Activated CD8-positive, alpha-beta memory T cell treated with anti-CD3 and anti-CD28 coated beads for 36 hours (primary cell): Measurements from ENCODE around the gene BORCS6. TPM values are rescaled to one million over a fixed set of nuclear protein-coding genes. Genes with fewer than 3 reads are reported as not detected.

Experiments
- CTCF ChIA-PET: fragments of 350-600 bp; sonication (Branson Sonifier 250); formaldehyde crosslinking; loops from one replicate; lab custom pipeline; 2021; ENCODE audit warnings: antibody characterized with exemption; lab: Charles Lee
- POLR2A ChIA-PET: fragments of 350-600 bp; sonication (Branson Sonifier 250); formaldehyde crosslinking; loops from one replicate; lab custom pipeline; 2021; ENCODE audit warnings: antibody characterized with exemption; lab: Charles Lee
- total RNA-seq, 2 experiments: library from RNA; stranded (reverse); gene quantifications; one replicate each; pipeline ENCODE4 v1.2.3, GENCODE V29; 2021

The BORCS6 gene
- total RNA-seq, 2 experiments from 2014 or later = 6.6 to 7.0 TPM

- POLR2A ChIA-PET = interaction anchor here (0.5 to 5.0 kb wide), 8 partner anchors 8 to 131 kb away, joined by 3 to 56 read pairs (median 4); partner anchors contain the start of genes PER1, SLC25A35 and TMEM107
- CTCF ChIA-PET = interaction anchor here (0.8 to 1.6 kb wide), 8 partner anchors 9 to 46 kb away, joined by 3 to 8 read pairs (median 3); partner anchors contain the start of gene AURKB
Observed at GRCh38 chr17:8163978-8164814, 25.8 kb downstream of the BORCS6 start.

DNA sequence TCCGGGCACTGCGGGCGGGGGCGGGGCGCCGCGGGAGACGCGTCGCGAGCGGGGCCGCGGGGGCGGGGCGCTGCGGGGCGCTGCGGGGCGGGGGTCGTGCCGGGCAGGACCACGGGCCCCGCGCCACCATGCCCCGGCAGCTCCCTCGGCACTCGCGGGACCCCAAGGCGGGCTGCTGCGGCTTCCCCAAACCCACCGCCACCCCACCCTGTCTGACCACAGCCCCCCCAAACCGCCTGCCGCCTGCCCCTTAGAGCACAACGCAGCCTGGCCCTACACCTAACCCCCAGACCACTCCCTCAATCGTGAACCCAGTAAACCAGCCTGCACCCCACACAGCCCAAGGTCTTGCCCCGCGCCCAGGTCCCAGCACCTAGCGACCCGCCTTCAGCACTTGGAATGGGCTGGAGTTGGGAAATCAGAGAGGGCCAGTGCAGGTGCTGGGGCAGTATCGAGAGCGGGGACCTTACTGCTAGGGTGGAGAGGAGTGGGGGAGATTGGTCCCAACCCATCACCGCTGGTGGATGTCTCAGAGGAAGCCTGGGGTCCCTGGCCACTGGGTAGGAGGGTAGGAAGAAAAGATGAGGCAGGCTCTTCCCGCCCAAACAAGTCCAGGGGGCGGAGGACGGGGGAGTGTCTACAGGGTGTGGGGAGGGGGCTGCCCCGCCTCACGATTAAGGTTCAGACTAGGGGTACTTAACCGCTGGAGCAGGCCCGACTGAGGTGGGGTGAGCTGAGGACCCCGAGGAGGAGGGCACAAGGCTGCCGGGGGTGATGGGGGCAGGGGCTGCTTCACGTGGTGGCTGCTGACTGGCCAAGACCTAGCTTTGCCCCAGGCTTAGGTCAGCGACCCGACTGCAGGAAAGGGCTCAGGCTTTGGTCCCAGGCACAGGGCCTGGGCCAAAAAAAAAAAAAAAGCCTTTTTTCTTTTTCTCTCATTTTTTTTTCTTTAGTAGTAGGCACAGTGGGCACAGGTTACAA, 26.7 kb downstream of the BORCS6 start:
- ChIA-PET POLR2A (interaction anchor here (0.9 to 5.0 kb wide), 6 partner anchors 10 to 132 kb away, joined by 3 to 56 read pairs (median 7); partner anchors contain the start of genes PER1, SLC25A35 and TMEM107), CTCF (interaction anchor here (0.8 to 1.8 kb wide), 9 partner anchors 8 to 47 kb away, joined by 3 to 8 read pairs (median 3); partner anchors contain the start of gene AURKB)

- ChIA-PET POLR2A (interaction anchor here (5.0 kb wide), 1 partner anchor 11 kb away, joined by 56 read pairs; no protein-coding TSS in a partner anchor), CTCF (interaction anchor here (1.8 to 4.9 kb wide), 2 partner anchors 24 to 43 kb away, joined by 4 to 28 read pairs; no protein-coding TSS in a partner anchor)
Observed at GRCh38 chr17:8162233-8162996, 27.6 kb downstream of the BORCS6 start, which contains the start of gene VAMP2. TSS of gene VAMP2 (minus strand) at chr17:8162948. CDS start at chr17:8162879, 69 bp downstream.

- CTCF ChIA-PET = interaction anchor here (0.6 to 4.9 kb wide), 5 partner anchors 12 to 87 kb away, joined by 3 to 28 read pairs (median 4); partner anchors contain the start of gene PFAS
- POLR2A ChIA-PET = interaction anchor here (5.0 kb wide), 1 partner anchor 12 kb away, joined by 56 read pairs; no protein-coding TSS in a partner anchor
Observed at GRCh38 chr17:8161289-8162232, 28.4 kb downstream of the BORCS6 start.

DNA sequence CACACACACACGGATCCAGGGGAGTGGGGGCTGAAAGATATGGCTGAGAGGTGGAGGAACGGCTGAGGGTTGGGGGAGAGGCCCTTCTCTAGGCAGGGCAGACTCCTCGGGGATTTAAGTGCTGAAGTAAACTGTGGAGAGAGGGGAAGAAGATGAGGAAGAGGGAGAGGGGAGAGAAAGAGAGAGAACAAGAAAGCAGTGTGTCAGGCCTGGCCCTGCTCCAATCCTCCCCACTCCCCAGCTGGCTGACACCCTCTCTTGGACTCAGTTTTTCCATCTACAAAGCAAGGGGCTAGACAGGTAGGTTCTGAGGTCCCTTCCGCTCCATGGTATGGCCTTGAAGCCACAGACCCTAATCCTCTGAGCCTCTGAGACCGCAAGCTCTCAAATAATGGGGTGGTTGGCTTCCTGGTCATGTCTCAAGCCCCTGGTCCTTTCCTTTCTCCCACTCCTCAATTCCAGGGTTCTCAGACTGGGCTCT, 29.2 kb downstream of the BORCS6 start:
- CTCF ChIA-PET = interaction anchor here (0.6 to 4.9 kb wide), 6 partner anchors 9 to 88 kb away, joined by 3 to 28 read pairs (median 4); partner anchors contain the start of gene PFAS

DNA sequence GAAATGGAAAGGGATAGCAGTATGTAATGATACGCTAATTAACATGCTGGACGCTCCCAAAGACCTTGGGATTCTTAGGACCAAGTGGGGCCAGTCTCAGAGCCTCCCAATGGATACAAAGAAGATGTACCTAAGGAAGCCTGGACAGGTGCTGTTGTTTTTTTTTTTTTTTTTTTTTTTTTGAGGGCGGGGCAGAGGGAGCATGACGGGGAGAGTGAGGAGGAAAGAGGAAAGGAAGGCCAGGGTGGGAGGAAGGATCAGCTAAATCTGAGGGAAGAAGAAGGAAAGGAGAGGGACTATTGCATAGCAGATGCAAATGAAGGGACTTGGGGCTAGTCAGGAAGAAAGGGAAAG, 29.8 kb downstream of the BORCS6 start:
- POLR2A ChIA-PET = interaction anchor here (5.0 kb wide), 1 partner anchor 13 kb away, joined by 56 read pairs; no protein-coding TSS in a partner anchor
- CTCF ChIA-PET = interaction anchor here (1.0 to 4.9 kb wide), 5 partner anchors 10 to 41 kb away, joined by 3 to 28 read pairs (median 4); no protein-coding TSS in a partner anchor

More for the DNA sequence above, 29.2 kb downstream of the BORCS6 start:
- POLR2A ChIA-PET = interaction anchor here (5.0 kb wide), 1 partner anchor 13 kb away, joined by 56 read pairs; no protein-coding TSS in a partner anchor

GRCh38 chr17:8159459-8160223, 30.3 kb downstream of the BORCS6 start:
- CTCF ChIA-PET = interaction anchor here (1.0 to 4.9 kb wide), 9 partner anchors 9 to 80 kb away, joined by 3 to 28 read pairs (median 6); partner anchors contain the start of gene ALOXE3

GRCh38 chr17:8159032-8159400, 31.0 kb downstream of the BORCS6 start:
- CTCF ChIA-PET = interaction anchor here (1.3 to 4.9 kb wide), 9 partner anchors 9 to 132 kb away, joined by 3 to 28 read pairs (median 8); partner anchors contain the start of gene ALOXE3
- POLR2A ChIA-PET = interaction anchor here (2.4 kb wide), 1 partner anchor 14 kb away, joined by 14 read pairs; no protein-coding TSS in a partner anchor

More at GRCh38 chr17:8159459-8160223, 30.3 kb downstream of the BORCS6 start:
- POLR2A ChIA-PET = interaction anchor here (2.4 to 5.0 kb wide), 2 partner anchors 14 kb away, joined by 14 to 56 read pairs; no protein-coding TSS in a partner anchor

GRCh38 chr17:8158267-8159031, 31.5 kb downstream of the BORCS6 start:
- ChIA-PET POLR2A (interaction anchor here (0.7 to 2.4 kb wide), 2 partner anchors 15 to 33 kb away, joined by 3 to 14 read pairs; no protein-coding TSS in a partner anchor), CTCF (interaction anchor here (0.9 to 4.9 kb wide), 11 partner anchors 8 to 133 kb away, joined by 3 to 28 read pairs (median 6); partner anchors contain the start of gene ALOXE3)

DNA sequence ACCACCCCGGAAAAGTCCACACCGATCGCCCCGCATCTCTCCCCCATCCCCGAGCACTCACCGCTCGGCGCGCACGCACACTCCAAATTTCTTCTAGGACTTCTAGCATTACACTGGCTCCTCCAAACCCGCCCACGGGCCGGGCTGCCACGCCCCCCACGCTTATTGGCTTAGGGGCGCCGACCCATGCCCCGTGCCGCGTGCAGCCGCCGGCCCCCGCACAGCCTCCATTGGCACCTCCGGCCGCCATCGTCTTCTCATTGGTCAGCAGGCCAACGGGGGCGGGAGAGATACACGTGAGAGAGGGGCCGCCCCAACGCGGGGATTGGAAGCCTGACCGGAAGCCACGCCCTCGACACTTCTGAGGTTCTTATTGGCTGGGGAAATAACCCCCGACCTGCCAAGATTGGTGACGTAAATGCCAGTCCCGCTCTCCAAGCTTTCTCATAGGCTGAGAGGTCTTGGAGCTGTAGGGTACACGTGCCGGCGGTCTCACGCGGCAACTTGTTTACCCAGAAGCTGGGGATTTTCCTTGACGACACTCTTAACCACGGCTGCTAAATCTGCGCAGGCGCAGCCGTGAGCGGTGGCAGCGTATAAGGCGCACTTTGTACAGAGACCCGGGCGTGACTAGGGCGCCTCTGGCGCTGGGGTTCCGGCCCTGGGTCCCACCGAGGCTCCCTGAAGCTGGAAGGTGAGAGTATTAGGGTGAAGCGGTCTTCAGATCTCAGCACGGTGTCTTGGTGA, 33.6 kb downstream of the BORCS6 start:
- CTCF ChIA-PET = interaction anchor here (0.6 to 4.9 kb wide), 9 partner anchors 8 to 66 kb away, joined by 3 to 27 read pairs (median 5); partner anchors contain the start of gene ALOXE3
- POLR2A ChIA-PET = interaction anchor here (0.5 to 4.1 kb wide), 9 partner anchors 8 to 92 kb away, joined by 3 to 31 read pairs (median 4); partner anchors contain the start of genes CTC1 and HES7

DNA sequence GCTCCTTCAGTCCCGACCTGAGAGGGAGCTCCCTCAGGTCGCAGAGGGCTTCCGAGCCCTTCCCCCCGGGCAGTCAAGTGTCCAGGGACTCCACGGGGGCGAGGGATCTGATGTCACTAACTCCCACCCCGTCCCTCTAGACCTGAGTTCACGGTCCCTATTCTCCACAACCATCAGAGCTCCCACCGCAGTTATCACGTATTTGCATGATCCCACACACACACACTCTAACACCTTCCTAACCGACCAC, 34.1 kb downstream of the BORCS6 start:
- ChIA-PET CTCF (interaction anchor here (0.6 to 4.9 kb wide), 7 partner anchors 8 to 63 kb away, joined by 3 to 27 read pairs (median 5); partner anchors contain the start of gene ALOXE3), POLR2A (interaction anchor here (0.5 to 4.1 kb wide), 6 partner anchors 8 to 65 kb away, joined by 3 to 31 read pairs (median 4); partner anchors contain the start of gene HES7)

- ChIA-PET CTCF (interaction anchor here (0.6 to 4.9 kb wide), 7 partner anchors 9 to 62 kb away, joined by 3 to 27 read pairs (median 6); partner anchors contain the start of gene ALOXE3), POLR2A (interaction anchor here (1.2 to 4.1 kb wide), 5 partner anchors 9 to 36 kb away, joined by 3 to 31 read pairs (median 4); partner anchors contain the start of gene HES7)
Observed at GRCh38 chr17:8155231-8155995, 34.6 kb downstream of the BORCS6 start.
